GM18511 (cell line): ENCODE results near the gene ST6GAL1.
"Not testable (repeated sequence)": the region's sequence is repeated elsewhere in the genome, so short reads cannot be mapped to it uniquely, and the experiment has no call there.

Source experiments
- ATAC-seq: cut with Tn5 transposase; IDR thresholded peaks from one replicate; pipeline ENCODE4 v1.9.1; 2021; ENCODE audit warnings: mild to moderate bottlenecking, moderate library complexity; ENCODE audit not compliant: unreplicated experiment

Gene ST6GAL1

DNA sequence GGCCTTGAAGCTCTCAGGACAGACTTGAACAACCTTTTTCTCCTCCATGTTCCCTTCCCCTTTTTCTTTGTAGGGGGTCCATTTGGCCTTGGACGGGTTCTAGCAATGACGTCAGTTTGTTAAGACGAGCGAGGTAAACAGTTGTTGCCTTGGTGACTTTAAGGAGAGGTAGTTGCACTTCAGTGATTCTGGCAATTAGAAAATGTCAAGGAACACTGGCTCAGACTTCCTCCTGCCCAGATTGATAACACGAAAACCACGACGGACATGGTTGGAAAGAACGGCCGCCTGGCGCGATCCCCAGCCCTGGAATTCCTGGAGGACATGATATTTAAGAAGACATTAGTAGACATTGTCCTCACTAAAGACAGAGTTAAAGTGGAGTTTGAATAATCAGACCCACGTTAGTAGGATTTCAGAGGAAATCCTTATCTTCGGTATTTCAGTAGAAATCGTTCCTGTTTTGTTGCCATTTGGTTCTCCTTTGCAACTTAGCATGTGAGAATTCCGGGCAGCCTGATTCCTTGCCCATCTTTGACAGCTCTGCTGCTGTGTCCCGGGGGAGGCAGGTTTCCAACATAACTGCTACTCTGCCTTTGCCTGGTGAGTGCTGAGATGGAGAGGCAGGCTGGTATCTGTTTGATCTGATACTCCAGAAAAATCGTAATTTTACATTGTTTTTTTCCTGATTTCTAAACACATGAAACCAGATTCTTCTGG lies 87.3 kb downstream of the ST6GAL1 start:
- ATAC-seq, result no peak

DNA sequence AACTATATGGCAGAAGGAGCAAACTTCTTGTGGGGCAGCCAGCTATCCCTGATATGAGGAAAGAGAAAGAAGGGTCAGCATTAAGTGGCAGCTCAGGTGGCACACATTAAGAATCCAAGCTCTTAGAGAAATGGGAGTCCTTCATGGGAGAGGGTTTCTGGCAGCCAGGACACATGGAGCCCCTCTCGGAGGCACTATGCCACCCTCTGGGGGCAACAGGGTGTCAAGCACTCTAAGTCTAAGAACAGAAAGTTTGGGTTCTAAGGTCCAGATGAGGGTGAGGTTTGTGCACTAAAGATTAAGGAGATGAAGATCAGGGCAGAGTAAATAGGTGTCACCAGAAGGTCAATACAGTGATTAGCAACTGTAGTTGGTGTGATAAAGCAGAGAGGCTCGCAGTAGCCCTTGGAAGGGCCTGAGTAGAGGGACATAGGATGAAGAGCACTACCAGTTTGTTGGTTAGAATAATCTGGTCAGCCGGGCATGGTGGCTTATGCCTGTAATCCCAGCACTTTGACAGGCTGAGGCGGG lies 89.3 kb downstream of the ST6GAL1 start:
- ATAC-seq, result no peak

DNA sequence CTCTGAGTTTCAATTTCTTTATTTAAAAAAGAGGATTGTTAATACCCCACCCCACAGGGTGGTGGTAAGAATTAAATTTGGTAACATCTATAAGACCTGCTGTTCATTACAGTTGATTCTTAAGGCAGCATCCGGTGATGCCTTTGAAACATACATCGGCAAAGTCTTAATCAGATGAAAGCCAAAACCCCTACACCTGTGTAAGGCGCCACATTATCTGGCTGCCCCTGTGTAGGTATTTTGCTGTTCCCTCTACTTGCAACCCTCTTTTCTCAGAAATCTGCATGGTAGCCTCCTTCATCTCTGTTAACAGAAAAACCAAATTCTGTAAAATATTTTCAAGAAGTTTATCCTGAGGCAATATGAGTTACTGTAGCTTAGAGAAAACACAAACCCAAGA lies 90.0 kb downstream of the ST6GAL1 start:
- no peak for ATAC-seq

DNA sequence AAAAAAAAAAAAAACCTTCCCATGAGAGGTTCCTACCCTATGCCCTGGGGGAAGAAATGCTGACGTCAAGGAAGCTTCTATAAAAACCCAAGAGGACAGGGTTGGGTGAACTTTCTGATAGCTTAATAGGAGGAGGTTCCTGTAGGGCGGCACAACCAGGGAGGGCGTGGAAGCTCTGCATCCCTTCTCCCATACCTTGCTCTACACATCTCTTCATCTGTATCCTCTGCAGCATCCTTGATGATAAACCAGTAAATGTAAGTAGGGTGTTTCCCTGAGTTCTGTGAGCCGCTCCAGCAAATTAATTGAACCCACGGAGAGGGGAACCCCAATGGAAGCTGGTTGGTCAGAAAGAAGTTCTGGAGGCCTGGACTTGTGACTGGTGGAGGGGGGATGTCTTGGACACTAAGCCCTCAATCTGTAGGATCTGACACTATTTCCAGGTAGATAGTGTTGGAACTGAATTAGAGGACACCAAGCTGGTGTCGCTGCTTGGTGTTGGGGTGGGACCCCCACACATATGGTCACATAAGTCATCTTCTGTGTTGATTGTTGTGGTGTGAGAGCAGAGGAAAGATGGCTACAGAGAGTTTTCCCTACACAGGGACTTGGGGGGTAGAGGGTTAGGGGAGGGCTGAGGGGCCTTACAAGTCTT lies 91.5 kb downstream of the ST6GAL1 start:
- peak; percentile 64 for ATAC-seq

DNA sequence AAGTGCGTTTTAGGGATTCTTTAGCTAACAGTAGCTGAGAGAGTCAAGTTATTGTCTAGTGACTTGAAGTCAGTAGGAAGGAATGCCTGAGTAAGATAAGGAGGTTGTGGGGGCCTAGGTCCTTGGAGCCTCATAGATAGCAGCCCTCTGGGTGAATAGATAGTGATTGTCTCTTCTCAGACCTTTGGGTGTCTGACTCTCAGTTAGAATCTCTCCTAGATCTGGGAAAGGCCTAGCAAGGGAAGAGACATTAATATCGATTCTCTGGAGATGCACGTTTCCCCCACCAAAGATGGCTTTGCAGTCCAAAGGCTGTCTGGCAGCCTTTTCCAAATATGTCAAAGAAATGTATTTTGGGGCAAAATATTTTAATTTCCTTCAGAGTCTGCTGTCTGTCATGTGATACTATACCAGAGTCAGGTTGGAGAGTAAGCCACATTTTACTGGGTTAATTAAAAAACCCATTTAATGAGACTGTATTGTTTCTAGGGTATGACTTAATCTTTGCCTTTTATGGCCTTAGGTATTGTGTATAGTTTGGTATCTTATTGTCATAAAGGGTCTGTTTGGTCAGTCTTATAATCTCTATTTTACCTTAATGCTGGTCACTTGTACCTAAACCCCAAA lies 92.2 kb downstream of the ST6GAL1 start:
- ATAC-seq, result no peak

DNA sequence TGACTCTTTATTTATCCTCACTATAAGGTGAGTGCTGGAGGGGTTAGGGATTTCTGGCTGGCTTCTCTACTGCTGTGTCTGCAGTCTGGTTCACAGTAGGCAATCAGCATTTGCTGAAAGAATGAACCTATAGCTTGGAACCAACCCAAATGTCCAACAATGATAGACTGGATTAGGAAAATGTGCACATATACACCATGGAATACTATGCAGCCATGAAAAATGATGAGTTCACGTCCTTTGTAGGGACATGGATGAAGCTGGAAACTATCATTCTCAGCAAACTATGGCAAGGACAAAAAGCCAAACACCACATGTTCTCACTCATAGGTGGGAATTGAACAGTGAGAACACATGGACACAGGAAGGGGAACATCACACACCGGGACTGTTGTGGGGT lies 93.0 kb downstream of the ST6GAL1 start:
- not testable (repeated sequence) for ATAC-seq

DNA sequence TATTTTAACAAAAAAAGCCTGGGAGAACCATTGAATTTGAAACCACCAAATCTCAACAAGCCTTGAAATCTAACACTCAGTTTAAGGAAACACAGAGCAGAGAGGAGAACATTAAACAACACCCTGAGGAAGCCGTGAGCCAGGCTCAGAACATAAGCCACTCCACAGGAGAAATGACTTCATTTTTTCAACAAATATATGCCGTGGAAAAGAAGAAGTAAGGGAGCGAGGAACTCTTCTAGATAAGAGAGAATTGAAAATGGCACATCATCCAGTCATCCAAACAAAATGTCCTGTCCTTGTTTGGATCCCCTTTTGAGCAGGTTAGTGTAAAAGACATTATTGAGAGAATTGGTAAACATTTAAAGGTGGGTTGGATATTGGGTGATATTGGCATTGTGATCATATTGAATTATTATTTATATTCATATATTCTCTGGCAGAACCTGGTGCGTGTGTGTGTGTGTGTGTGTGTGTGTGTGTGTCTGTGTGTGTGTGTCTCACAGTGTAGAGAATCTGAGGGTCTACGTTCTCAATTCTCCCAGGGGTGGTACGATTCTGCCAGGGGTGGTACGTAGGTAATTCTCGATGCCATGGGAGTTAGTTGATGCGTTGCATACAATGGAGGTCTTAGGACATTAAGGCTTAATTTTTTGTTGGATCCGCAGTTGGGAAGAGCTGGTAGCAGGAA lies 94.4 kb downstream of the ST6GAL1 start:
- ATAC-seq, result no peak

DNA sequence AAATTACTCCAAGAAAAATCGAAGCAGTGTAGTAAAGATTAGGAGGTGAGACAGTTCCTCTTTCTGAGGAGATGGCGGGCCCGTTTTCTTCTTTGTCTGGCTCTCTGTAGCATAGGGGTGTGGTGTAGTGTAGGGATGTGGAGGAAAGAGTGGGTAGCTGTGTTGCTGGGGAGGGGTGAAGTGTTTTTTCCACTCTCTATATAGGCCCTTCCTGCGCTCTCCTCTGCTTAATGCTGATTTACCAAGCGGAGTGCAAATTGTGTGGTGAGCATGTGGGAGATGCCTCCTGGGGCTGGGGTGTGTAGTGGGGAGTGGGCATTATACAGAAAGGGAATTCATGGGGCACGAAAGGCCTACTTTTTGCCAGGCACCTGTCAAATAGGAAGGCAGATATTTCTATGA lies 94.9 kb downstream of the ST6GAL1 start:
- ATAC-seq, result peak; percentile 28

DNA sequence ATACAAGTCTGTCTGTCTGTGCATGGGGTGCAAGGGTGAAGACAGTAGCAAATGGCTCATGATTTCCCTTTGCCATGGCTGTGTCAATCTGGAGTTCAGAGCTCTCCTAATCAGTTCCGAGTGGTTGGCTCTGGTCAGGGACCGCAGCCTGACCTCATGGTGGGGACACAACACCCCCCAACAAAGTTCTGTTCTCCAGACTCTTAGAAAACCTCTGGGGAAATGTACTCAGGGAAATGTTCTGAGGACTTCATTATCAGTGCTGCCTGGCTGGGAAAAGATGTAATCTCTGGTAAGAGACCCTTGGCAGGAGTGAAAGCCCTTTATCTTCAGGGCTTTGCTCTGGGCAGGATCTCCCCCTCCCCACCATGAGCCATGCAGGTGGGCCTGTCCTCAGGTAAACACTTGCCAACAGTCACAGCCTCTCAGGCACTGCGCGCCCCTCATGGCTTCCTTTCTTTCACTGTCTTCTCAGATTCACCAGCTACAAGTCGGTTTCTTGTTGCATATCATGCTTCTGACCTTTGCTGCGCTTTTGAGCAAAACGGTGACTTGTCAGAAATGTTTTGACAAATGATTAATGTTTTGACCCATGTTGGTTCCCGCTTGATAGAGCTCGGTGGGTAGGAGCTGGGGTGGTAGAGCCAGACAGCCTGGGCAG lies 95.5 kb downstream of the ST6GAL1 start:
- peak; percentile 29 for ATAC-seq

DNA sequence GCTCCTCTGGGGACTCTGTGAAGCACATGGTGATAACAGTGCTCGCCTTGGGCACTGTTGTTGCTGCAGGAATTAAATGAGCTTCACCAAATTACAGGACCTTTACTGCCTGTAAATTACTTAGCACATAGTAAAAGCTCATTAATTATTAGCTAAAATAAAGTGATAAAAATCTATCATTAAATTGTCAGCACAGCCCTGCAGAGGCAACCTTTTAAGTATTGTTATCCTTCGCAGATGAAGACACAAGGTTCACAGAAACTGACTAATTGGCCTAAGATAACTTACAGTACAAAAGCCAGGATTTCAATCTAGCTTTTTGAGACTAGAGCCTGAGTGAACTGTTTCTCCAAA lies 96.0 kb downstream of the ST6GAL1 start:
- ATAC-seq, result no peak

DNA sequence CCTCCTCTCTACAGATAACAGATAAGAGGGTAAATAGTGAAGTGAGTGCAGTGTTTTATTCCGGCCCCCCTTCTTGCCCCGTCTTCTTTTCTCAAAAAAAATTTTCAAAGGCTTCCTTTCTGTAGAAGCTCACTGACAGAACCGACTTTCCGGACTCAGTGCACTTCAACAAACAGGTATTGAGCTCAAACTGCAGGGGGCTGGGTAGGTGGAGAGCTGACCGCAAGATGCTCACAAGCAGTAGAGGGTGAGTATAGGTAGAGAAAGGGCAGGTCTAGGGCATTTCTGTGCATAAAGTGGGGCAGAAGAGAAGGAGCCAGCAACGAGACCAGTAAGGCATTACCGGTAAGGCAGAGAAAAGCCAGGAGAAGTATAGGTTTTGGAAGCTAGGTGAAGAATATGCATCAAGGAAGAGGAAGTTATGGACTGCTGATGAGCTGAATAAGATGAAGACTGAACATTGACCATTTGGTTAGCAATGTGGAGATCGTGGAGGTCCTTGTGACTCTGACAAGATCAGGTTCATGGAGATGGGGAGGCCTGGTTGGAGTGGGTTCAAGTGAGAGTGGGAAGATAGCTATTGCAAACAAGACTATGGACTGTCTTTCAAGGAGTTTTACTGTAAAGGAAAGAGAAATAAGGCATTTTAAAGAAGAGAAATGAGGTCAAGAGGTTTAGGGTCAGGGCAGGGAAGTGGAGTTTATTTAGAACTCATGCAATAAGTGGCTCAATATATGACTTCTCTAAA lies 97.4 kb downstream of the ST6GAL1 start:
- peak; percentile 31 for ATAC-seq

DNA sequence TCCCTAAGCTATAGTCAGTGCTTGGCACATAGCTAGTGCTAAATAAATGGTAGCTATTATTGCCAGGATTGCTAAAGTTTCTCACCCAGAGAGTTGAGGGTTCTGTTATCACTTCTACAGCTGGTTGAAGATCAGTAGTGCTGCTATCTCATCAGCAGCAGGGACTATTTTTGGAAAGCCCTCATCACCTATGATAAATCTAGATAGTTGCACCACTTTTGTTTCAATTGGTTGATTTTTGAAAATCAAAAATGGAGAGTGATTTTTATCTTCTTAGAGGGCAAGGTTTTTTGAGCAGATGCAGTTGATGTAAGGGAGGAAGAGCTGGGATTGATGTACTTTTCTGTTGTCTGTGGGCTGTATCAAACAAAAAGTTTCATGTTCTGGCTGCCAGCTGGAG lies 101.6 kb downstream of the ST6GAL1 start:
- ATAC-seq, result no peak

DNA sequence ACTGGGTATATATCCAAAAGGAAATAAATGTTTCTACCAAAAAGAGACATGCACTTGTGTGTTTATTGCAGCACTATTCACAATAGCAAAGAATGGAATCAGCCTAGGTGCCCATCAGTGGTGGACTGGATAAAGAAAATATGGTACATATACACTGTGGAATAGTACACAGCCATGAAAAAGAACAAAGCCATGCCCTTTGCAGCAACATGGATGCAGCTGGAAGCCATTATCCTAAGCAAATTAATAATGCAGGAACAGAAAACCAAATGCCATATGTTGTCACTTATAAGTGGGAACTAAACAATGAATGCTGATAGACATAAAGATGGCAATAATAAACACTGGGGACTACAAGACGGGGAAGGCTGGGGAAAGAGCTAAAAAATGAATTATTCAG lies 106.1 kb downstream of the ST6GAL1 start:
- ATAC-seq, result no peak

DNA sequence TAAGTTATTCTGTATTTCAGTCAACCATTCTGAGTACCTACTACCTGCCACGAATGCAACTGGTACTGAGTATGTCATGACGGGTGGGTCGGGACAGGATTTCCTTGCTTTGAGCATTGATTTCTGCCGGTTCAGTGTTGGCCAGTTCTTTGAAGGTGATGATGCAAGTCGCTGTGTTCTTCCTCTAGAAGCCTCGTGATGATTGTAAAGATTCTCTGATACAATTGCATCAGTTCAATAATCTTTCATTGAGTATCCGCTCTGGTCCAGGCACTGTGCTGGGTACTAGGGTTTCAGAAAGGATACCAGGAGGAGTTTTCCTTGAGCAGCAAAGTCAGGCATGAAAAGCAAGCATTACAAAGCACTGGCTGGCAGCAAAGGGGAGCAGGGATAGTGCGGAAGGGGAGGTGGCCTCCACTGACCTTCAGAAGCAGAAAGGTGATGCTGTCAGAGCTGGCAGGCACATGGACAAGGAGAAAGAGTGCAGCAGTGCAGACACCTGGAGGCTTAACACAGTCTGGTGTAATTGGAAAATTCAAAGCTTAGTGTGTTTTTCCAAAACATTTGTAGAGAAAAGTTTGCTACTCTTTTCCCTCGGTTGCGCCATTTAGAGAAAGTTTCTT lies 108.9 kb downstream of the ST6GAL1 start:
- no peak for ATAC-seq

DNA sequence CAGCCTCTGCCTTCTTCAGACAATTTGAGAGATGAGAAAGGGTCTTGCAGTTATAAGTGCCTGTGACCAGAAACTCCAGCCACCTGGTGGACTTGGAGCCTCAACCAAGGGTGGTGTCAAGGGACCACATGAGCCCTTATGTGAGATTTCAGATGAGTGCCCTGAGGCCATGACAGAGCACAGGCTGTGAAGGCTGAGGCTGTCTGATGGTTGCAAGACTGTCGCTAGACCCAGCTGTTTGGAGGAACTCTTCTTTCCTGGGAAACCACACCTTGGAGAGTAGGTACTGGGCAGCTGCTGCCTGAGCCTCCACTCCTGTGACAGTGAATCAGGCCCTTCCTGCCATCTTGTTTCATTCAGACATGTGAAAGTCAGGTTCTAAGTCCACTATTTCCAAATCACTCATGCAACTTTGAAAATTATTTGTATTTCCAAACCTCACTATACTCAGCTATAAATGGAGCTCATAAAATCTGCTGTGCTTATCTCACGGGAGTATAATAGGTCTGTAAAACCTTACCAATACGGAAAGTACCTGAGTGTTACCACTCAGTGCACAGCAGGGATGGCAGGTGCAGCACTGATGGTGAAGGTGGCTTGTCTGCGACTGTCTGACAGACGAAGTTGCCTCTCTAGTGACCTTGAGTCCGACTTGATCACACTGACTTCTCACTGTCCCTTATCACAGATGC lies 109.5 kb downstream of the ST6GAL1 start:
- no peak for ATAC-seq

DNA sequence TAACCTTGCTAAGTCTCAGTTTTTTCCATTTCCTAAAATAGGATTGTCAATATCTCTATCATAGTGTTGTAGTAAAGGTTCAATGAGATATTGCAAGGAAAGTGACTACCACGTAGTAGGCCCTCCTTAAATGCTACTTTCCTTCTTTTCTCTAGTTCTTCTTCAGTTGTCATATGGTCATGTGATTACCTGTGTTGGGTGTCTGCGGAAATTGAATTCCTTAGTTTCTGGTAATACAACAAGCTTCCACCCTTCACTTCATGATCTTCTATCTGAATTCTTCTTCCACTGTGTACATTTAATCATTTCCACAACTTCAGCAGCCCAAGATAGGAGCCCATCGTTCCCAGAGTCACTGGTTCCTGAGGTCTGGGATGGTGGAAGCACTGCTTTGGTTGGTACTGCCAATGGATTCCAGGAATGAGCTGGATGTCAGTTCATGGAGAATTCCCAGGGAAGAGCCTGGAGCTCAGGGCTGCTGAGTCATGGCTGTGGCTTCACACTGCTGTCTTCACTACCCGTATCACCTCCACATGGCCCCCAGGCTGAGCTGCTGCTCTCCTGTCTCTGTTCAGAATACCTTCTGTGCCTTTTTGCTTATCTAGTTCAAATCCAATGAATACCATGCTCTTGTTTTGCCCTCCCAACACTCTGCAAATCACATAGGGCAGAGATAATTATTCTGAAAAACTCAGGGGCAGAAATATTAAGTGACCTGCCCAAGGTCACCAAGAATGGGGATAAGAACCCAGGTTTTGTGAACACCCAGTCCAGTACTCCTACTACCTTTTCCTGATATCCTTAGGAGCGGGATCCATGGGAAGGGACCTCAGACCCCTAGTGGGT lies 110.4 kb downstream of the ST6GAL1 start:
- ATAC-seq, result no peak

DNA sequence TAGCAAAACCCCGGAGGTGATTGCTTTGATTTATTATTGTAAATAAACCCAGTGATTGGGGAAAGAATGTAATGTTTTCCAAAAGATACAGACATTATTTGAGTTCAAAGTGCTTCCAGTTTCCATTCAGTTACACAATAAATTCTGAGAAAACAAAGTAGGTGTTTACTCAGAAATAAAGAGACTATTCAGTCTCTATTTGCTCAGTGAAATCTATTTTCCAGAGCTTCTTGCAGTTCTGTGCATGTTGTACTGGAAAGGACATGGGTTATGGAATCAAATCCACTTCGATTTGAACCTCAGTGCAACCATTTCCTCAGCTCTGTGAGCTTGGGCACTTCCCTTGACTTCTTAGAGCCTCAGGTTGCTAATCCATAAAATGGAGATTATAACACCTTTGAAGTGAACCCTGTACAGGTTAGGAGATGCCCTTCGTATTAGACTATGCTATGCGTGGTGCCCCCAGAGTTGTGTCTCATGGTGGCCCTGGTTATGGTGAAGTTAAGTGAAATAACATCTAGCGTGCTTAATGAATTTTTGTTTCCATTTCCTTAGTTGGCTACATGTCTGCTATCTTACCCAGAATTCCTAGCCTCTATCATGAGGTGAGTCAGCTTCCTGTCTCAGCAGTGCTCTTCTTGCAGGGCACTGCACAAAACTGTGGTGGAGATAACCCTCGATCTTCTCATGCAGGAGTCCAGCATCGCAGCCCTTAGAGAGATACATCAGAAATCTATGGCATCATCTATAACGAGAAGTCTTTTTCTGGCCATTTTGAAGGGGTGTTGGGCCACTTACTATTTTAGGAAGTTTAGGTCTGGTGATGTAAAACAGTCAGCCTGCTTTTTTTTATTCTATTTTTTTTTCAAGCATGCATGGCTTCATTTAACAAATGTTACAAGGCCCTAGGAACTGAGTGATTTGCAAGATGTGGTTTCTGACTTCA lies 111.3 kb downstream of the ST6GAL1 start:
- peak; percentile 55 for ATAC-seq
